ENCODE data around the gene PLEKHA8. TPM values are rescaled to one million over a fixed set of nuclear protein-coding genes. Genes with fewer than 3 reads are reported as not detected.
A peak's percentile ranks its signal among the peaks of the same experiment; 100 is the strongest.

PLEKHA8 gene
- total RNA-seq, 2 donors from 2014 or later: 12.1 to 12.9 TPM

DNA sequence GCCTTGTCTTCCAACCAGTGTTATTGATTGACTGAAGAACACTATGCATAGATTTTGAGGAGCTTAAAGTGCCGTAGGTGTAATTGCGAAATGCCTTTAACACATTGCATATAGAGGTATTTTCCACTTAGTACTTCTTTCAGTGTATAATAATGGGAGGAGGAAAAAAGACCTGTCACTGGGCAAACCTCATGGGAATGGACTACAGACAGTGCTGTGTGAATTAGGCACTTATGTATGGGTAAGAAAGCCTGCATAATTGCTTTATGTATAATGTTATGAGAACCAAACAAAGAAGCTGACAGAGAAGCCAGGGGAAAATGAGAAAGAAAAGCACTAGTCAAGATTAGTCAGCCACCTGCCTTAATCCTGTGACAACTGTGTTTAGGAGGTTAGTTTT lies 26.2 kb upstream of the PLEKHA8 start:
- Mint-ChIP-seq H3K4me1 (ENCODE audit: low read depth) (no peaks in the 10 kb centered on the region), H3K27ac (no peak overlapping the region), H3K9me3 (no peaks in the 10 kb centered on the region), H3K4me3 (no peak overlapping the region), H3K36me3 (ENCODE audit: insufficient read depth in 2 of 2) (no peaks in the 10 kb centered on the region), H3K27me3 (ENCODE audit: low read depth) (peaks cover 27% of the 10 kb centered on the region)
- ATAC-seq (replicated peaks in 1 of 2): no peak
- DNase-seq: no peak

DNA sequence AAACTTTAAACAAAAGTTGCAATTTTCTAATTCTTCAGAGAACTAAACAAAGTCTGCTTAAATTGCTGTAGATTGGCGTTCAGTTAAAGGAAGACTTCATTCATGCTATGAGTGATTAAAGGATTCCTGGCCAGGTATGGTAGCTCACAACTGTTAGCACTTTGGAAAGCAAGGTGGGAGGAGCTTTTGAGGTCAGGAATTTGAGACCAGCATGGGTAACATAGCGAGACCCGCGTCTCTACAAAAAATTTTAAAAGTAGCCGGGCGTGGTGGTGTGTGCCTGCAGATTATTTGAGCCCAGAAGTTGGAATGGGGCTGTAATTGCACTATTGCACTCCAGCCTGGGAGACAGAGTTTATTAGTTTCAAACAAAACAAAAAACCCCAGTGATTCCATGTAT lies 25.1 kb upstream of the PLEKHA8 start:
- Mint-ChIP-seq H3K4me3 (no peak overlapping the region), H3K27ac (no peak overlapping the region), H3K4me1 (ENCODE audit: low read depth) (no peaks in the 10 kb centered on the region), H3K36me3 (ENCODE audit: insufficient read depth in 2 of 2) (no peaks in the 10 kb centered on the region), H3K9me3 (no peaks in the 10 kb centered on the region), H3K27me3 (ENCODE audit: low read depth) (peaks cover 19% of the 10 kb centered on the region)
- DNase-seq (no peak), ATAC-seq (replicated peaks in 1 of 2) (no peak)

DNA sequence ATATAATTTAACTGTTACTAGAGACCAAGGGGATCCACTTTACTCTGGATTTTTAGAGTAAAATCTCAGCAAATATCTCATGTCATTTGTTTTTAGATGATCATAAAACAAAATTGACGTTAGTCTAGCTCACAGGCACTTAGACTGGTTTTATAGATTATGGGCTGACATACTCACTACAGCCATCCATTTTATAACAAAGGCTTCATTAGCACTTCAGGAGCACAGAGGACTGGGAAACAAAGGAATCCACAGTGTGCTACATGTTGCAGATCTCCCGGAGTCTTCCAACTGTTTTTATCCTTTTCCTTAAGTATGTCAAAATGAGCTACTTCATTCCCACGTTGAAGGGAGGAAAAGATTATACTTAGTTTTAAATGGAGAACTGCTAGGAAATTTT lies 22.7 kb upstream of the PLEKHA8 start:
- Mint-ChIP-seq H3K36me3 (ENCODE audit: insufficient read depth in 2 of 2) (no peaks in the 10 kb centered on the region), H3K4me1 (ENCODE audit: low read depth) (no peaks in the 10 kb centered on the region), H3K27ac (no peak overlapping the region), H3K9me3 (no peaks in the 10 kb centered on the region), H3K4me3 (no peak overlapping the region), H3K27me3 (ENCODE audit: low read depth) (peaks cover 6% of the 10 kb centered on the region)
- ATAC-seq (replicated peaks in 1 of 2) (no peak), DNase-seq (no peak)

DNA sequence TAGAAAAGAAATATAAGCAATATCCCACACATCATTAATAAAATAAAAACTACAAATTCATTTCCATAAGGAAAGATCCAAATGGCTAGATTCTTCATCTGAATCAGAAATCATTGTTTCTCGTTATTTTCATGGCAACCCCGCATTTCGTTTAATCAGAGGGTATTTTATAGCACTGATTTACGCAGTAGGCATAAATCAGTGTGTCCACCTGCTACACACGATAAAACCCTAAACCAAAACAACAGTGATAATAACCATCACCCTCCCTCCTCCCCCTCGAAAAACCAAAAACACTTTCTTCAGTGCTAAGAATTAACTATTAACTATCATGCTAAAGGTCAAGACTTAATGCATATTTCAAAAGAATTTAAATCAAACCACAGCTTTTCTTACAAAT lies 18.2 kb upstream of the PLEKHA8 start:
- H3K27ac Mint-ChIP-seq: no peak overlapping the region
- no peaks in the 10 kb centered on the region for H3K36me3 Mint-ChIP-seq (ENCODE audit: insufficient read depth in 2 of 2)
- H3K27me3 Mint-ChIP-seq (ENCODE audit: low read depth): no peaks in the 10 kb centered on the region
- no peak overlapping the region for H3K4me3 Mint-ChIP-seq
- DNase-seq (no peak), ATAC-seq (replicated peaks in 1 of 2) (no peak)
- no peaks in the 10 kb centered on the region for H3K4me1 Mint-ChIP-seq (ENCODE audit: low read depth)
- H3K9me3 Mint-ChIP-seq: no peaks in the 10 kb centered on the region

DNA sequence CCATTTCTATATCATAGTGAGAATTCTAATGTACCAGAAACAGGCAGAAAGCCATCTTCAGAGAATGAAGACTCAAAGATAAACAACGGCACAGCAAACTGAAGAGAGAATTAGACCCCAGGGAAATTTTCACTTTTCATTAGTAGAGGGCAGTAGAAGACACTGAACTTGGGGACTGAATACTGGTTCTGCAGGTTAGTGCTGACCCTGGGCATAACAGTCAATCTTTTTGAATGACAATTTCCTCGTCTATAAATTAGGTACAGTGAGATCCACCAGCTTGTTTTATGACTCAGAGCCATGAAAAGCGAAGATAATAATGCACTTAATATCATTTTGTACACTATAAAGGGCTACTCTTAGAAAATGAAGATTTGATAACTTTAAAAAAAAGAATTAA lies 15.5 kb upstream of the PLEKHA8 start:
- Mint-ChIP-seq H3K27me3 (ENCODE audit: low read depth) (no peaks in the 10 kb centered on the region), H3K27ac (no peak overlapping the region), H3K9me3 (no peaks in the 10 kb centered on the region), H3K4me3 (no peak overlapping the region), H3K4me1 (ENCODE audit: low read depth) (no peaks in the 10 kb centered on the region), H3K36me3 (ENCODE audit: insufficient read depth in 2 of 2) (peaks cover 0 to 4% of the 10 kb centered on the region in 2 donors)
- ATAC-seq (replicated peaks in 1 of 2) (no peak), DNase-seq (no peak)

DNA sequence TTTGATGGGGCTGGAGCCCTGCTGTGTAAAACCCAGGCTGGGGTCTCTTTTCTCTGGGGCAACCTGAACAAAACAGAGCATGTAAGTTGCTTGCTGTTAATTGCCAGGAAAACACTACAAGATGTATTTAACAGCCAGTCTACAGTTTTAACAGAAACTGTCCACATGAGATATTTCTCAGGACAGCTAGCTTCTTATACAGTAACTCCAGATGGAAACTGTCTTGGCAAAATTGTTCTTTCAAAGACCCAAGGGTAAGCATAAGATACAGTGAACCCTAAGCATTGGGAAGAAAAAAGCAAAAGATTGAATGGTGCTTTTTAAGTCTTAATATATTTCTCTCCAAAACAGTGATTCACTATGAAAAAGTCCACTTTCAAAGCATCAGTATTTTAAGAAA lies 9.8 kb upstream of the PLEKHA8 start:
- Mint-ChIP-seq H3K9me3 (no peaks in the 10 kb centered on the region), H3K36me3 (ENCODE audit: insufficient read depth in 2 of 2) (peaks cover 0 to 6% of the 10 kb centered on the region in 2 donors), H3K4me3 (no peak overlapping the region), H3K27ac (no peak overlapping the region), H3K27me3 (ENCODE audit: low read depth) (no peaks in the 10 kb centered on the region), H3K4me1 (ENCODE audit: low read depth) (peaks cover 12% of the 10 kb centered on the region)
- no peak for DNase-seq
- no peak for ATAC-seq (replicated peaks in 1 of 2)

DNA sequence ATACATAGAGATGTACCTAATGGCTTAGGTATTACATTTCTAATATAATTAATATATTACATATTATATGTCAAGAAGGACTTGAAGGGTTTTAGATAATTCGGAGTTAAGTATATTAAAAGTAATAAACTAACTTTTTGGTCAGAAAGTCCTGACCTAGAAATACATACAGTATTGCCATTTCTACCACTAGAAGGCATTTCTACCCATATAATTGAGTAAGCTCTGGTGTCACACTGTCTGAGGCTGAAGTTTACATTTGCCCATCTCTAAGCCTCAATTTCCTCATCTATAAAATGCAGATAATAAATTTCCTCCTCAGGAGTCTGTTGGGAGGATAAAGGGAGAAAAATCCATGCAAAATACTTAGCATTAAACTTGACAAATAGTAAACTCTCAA lies 8.8 kb upstream of the PLEKHA8 start:
- H3K27ac Mint-ChIP-seq: no peak overlapping the region
- H3K27me3 Mint-ChIP-seq (ENCODE audit: low read depth): no peaks in the 10 kb centered on the region
- no peak overlapping the region for H3K4me3 Mint-ChIP-seq
- H3K9me3 Mint-ChIP-seq: no peaks in the 10 kb centered on the region
- H3K36me3 Mint-ChIP-seq (ENCODE audit: insufficient read depth in 2 of 2): peaks cover 0 to 6% of the 10 kb centered on the region in 2 donors
- DNase-seq: no peak
- peaks cover 21% of the 10 kb centered on the region for H3K4me1 Mint-ChIP-seq (ENCODE audit: low read depth)
- ATAC-seq (replicated peaks in 1 of 2): no peak

DNA sequence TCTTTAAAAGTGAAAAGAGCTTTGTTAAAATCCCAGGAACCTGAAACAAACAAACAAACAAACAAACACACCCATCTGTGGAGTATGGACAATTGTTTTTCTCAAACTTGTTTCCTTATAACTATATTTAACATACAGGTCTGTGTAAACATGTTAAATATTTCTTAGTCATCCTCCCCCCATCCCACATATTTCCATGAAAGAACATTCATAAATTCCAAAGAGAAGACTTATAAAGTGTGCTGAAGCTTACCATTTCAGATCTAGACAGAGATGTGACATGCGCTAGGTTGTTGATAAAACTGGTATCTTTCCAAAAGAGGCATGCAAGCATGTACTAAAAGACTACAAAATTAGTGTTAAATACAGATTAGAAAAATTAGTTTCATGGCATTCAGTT lies 8.3 kb upstream of the PLEKHA8 start:
- Mint-ChIP-seq H3K9me3 (no peaks in the 10 kb centered on the region), H3K27ac (no peak overlapping the region), H3K36me3 (ENCODE audit: insufficient read depth in 2 of 2) (peaks cover 0 to 6% of the 10 kb centered on the region in 2 donors), H3K4me1 (ENCODE audit: low read depth) (peaks cover 27% of the 10 kb centered on the region), H3K27me3 (ENCODE audit: low read depth) (no peaks in the 10 kb centered on the region), H3K4me3 (no peak overlapping the region)
- DNase-seq (no peak), ATAC-seq (replicated peaks in 1 of 2) (no peak)

DNA sequence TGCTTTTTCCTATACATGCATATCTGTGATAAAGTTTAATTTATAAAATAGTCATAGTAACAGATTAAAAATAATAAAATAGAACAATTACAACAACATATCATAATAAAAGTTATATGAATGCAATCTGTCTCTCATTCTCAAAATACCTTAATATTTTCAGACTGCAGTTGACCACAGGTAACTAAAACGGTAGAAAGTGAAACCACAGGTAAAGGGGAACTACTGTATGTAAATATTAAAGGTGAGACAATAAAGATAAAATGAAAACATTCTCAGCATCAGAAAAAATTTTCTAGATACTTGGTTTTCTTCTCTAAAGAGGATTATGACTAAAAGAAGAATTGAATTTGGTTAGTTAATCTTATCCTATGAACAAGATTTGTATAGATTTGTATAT lies 7.7 kb upstream of the PLEKHA8 start:
- ATAC-seq (replicated peaks in 1 of 2): no peak
- no peaks in the 10 kb centered on the region for H3K9me3 Mint-ChIP-seq
- no peak overlapping the region for H3K27ac Mint-ChIP-seq
- peaks cover 0 to 6% of the 10 kb centered on the region in 2 donors for H3K36me3 Mint-ChIP-seq (ENCODE audit: insufficient read depth in 2 of 2)
- H3K27me3 Mint-ChIP-seq (ENCODE audit: low read depth): no peaks in the 10 kb centered on the region
- H3K4me3 Mint-ChIP-seq: no peak overlapping the region
- no peak for DNase-seq
- H3K4me1 Mint-ChIP-seq (ENCODE audit: low read depth): peaks cover 33% of the 10 kb centered on the region

DNA sequence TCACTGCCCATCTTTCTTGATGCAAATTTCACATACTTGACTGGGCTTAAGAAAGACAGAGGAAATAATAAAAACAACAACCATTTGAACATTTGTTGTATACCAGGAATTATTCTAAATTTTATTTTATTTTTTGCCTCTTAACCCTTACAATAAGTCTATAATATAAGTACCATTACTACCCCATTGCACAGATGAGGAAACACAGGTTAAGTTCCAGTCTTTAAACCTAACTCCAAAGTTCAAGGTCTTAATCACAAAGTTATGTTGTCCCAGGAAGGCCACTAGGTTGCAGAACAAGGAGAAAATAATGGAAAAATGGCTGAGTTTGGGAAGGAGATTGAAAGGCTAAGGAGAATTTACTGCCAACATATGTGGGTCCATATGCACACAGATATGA lies 5.2 kb upstream of the PLEKHA8 start:
- peaks cover 0 to 1% of the 10 kb centered on the region in 2 donors for H3K36me3 Mint-ChIP-seq (ENCODE audit: insufficient read depth in 2 of 2)
- H3K4me1 Mint-ChIP-seq (ENCODE audit: low read depth): peaks cover 47% of the 10 kb centered on the region
- ATAC-seq (replicated peaks in 1 of 2): no peak
- no peaks in the 10 kb centered on the region for H3K27me3 Mint-ChIP-seq (ENCODE audit: low read depth)
- H3K27ac Mint-ChIP-seq: no peak overlapping the region
- H3K9me3 Mint-ChIP-seq: no peaks in the 10 kb centered on the region
- DNase-seq: no peak
- no peak overlapping the region for H3K4me3 Mint-ChIP-seq

DNA sequence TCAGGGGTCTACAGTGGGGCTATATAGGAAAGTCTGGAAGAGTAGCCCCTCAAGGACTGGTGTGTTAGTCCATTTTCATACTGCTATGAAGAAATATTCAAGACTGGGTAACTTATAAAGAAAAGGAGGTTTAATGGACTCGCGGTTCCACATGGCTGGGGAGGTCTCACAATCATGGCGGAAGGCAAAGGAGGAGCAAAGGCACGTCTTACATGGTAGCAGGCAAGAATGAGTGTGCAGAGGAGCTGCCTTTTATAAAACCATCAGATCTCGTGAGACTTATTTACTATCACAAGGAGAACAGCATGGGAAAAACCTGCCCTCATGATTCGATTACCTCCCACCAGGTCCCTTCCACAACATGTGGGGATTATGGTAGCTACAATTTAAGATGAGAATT lies 4.7 kb upstream of the PLEKHA8 start:
- Mint-ChIP-seq H3K9me3 (no peaks in the 10 kb centered on the region), H3K36me3 (ENCODE audit: insufficient read depth in 2 of 2) (no peaks in the 10 kb centered on the region), H3K4me1 (ENCODE audit: low read depth) (peaks cover 47% of the 10 kb centered on the region), H3K27ac (no peak overlapping the region), H3K4me3 (peak overlapping the region in 1 of 2 donors; percentile 27), H3K27me3 (ENCODE audit: low read depth) (no peaks in the 10 kb centered on the region)
- no peak for DNase-seq
- no peak for ATAC-seq (replicated peaks in 1 of 2)

DNA sequence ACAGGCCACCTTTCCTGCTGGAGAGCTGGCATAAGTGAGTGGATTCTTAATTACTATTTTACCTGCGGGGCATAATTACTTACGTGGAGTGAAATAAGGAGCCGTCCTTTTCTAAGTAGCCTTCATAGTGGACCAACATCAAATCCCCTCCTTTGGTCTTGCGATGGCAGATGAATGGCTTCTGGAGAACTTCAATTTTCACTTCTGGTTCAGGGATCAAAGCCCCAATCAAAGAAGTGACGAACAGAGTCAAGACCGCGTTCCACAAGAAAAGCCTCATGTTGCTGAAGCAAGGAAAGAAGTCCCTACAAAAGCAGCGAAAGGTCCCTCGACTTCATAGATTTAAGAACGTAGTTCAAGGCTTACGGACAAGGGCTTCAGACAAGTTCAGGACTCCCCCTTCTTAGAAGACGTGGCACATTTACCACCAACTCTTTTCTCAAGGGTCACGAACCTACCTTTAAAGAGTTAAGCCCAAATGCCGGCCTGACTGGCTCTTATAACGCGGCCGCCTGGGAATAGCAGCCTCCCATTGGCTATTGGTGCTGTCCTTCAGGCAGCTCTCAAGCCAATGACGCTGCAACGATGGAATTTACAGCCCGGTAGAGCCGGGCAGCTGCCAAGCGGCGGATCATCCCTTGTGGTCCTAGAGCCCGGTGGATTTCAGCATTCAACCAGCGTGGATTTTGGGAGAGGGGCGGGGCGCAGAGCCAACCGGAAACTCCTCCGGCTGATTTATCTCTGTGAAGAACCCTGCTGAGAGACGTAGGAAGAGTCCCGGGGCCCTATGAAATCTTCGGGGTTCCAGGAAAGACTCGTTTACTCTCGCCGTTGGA lies 1.8 kb upstream of the PLEKHA8 start, which contains the start of gene FKBP14:
Gene FKBP14 (minus strand): TSS at position 474 of the 836 bp plus-strand sequence. CDS start 194 bp downstream, at position 280.
- Mint-ChIP-seq H3K4me3 (no peak within 1 kb of the TSS), H3K9me3 (no peaks in the 10 kb centered on the region), H3K36me3 (ENCODE audit: insufficient read depth in 2 of 2) (no peaks in the 10 kb centered on the region), H3K27me3 (ENCODE audit: low read depth) (no peaks in the 10 kb centered on the region), H3K4me1 (ENCODE audit: low read depth) (peaks cover 41% of the 10 kb centered on the region), H3K27ac (peak within 1 kb of the TSS; percentile 91)
- peak; percentile 90 to 93 for DNase-seq
- peak; percentile 82 to 85 for ATAC-seq (replicated peaks in 1 of 2)

DNA sequence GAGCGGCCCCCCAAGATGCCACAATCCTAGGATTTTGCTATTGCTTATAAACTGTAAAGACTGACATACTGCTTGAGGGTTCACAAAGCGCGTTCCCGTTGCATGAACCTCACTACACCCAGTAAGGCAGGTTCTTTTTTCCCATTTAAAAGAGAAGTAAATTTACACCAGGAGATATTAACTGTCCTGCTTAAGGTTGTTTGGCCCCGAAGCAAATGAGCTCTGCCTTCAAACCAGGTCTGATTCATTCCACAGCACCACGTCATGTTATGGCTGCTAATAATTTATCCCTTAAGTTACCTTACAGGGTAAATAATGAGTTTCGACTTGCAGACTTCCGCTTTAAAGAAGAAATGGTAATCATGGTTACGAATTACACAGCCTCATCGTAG lies 1.2 kb upstream of the PLEKHA8 start:
- H3K27ac Mint-ChIP-seq: peak overlapping the region; percentile 91
- H3K4me1 Mint-ChIP-seq (ENCODE audit: low read depth): peaks cover 41% of the 10 kb centered on the region
- H3K9me3 Mint-ChIP-seq: no peaks in the 10 kb centered on the region
- DNase-seq: peak in 1 of 2 donors; percentile 35
- peak in 1 of 2 donors; percentile 32 for ATAC-seq (replicated peaks in 1 of 2)
- no peaks in the 10 kb centered on the region for H3K36me3 Mint-ChIP-seq (ENCODE audit: insufficient read depth in 2 of 2)
- no peak overlapping the region for H3K4me3 Mint-ChIP-seq
- H3K27me3 Mint-ChIP-seq (ENCODE audit: low read depth): no peaks in the 10 kb centered on the region

DNA sequence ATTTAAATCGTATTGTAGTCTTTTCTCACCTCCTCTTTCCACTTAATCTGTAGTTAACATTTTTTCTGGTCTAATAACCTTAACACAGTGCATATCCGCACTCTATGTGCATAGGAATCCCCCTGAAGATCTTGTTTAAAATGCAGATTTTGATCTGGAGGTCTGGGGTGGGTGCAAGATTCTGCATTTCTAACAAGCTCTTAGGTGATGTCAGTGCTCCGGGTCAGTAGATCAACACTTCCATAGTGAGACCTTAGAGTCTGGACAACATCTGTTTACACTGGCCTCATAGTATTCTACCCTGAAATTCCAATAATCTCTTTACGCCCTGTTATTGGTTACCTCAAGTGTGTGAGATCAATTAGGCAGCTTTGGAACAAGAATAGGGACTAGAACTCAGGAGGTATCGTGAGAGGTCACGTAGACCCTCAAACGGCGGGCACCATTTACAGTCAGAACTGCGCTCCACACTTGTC lies 434 bp upstream of the PLEKHA8 start:
- Mint-ChIP-seq H3K27ac (peak overlapping the region; percentile 91), H3K27me3 (ENCODE audit: low read depth) (no peaks in the 10 kb centered on the region), H3K9me3 (no peaks in the 10 kb centered on the region), H3K36me3 (ENCODE audit: insufficient read depth in 2 of 2) (no peaks in the 10 kb centered on the region), H3K4me3 (no peak overlapping the region), H3K4me1 (ENCODE audit: low read depth) (peaks cover 41% of the 10 kb centered on the region)
- DNase-seq: peak in 1 of 2 donors; percentile 5
- no peak for ATAC-seq (replicated peaks in 1 of 2)

All from activated T-cell treated with anti-CD3 and anti-CD28 coated beads, Interleukin-2, amount 50 U/mL, for 72 hours (primary cell).